Muscle of leg (tissue), 11 donors: ENCODE measurements around the gene LRP6. TPM values are rescaled to one million over a fixed set of nuclear protein-coding genes. Genes with fewer than 3 reads are reported as not detected.

ENCODE experiments used
- DNase-seq: peaks from one replicate; pipeline ENCODE4 v3.0.0; 2013
- H3K27ac ChIP-seq: one replicate; pipeline ENCODE4 v1.5.1; 2013; ENCODE audit warnings: mild to moderate bottlenecking, low read length, control low read depth
- H3K27me3 ChIP-seq: one replicate; pipeline ENCODE4 v1.6.1; 2013; ENCODE audit warnings: low read length; ENCODE audit not compliant: control insufficient read depth, insufficient read depth
- H3K36me3 ChIP-seq: one replicate; pipeline ENCODE4 v1.6.1; 2013; ENCODE audit warnings: low read length; ENCODE audit not compliant: control insufficient read depth, insufficient read depth
- H3K4me1 ChIP-seq: one replicate; pipeline ENCODE4 v1.6.1; 2013; ENCODE audit warnings: low read length; ENCODE audit not compliant: control insufficient read depth, insufficient read depth
- H3K4me3 ChIP-seq: one replicate; pipeline ENCODE4 v1.5.1; 2013; ENCODE audit warnings: low read length, control low read depth
- H3K9me3 ChIP-seq: replicated peaks from 2 replicates; pipeline ENCODE4 v1.6.1; 2013; ENCODE audit warnings: low read depth, low read length; ENCODE audit not compliant: control insufficient read depth
- WGBS: methylation state at CpG from one replicate; pipeline ENCODE4 v1.1.5; 2013; ENCODE audit warnings: missing lambda C conversion rate; ENCODE audit not compliant: insufficient coverage; 5-methylcytosine and 5-hydroxymethylcytosine counted together
- polyA plus RNA-seq, 8 donors: library from polyadenylated mRNA; unstranded; fragments of 120-200 nt; gene quantifications; one replicate each; pipeline versions ENCODE4 v1.2.1 to v1.2.3, GENCODE V29; 2013; ENCODE audit warnings: inconsistent platforms in 1 of 8, low replicate concordance in 1 of 8; ENCODE audit not compliant: insufficient read length in 8 of 8, insufficient read depth in 1 of 8
- total RNA-seq: library from RNA; stranded (reverse); fragments of 120-200 nt; gene quantifications from one replicate; pipeline ENCODE4 v1.2.4, GENCODE V29; 2013

Gene LRP6
- total and polyA plus RNA-seq, 9 donors, result 18.8 to 43.4 (median 35.7) TPM

GRCh38 chr12:12070674-12071656 is 195.9 kb downstream of the LRP6 start, which contains the start of gene BCL2L14:
BCL2L14 (plus strand) TSS chr12:12070939; CDS start chr12:12079306, 8,367 bp downstream.
- DNase-seq, result no peak
- no peaks in the 10 kb centered on the region for H3K36me3 ChIP-seq
- no peaks in the 10 kb centered on the region for H3K4me1 ChIP-seq
- H3K4me3 ChIP-seq, result no peak within 1 kb of the TSS
- no peaks in the 10 kb centered on the region for H3K9me3 ChIP-seq
- 76% methylated on average over 3 of the region's 12 CpGs for WGBS
- no peak within 1 kb of the TSS for H3K27ac ChIP-seq
- peaks cover 2% of the 10 kb centered on the region for H3K27me3 ChIP-seq

GRCh38 chr12:12069821-12070548 is 196.9 kb downstream of the LRP6 start:
- Histone ChIP-seq H3K27ac (no peak overlapping the region), H3K9me3 (no peaks in the 10 kb centered on the region), H3K4me3 (no peak overlapping the region), H3K36me3 (no peaks in the 10 kb centered on the region), H3K4me1 (no peaks in the 10 kb centered on the region), H3K27me3 (peaks cover 2% of the 10 kb centered on the region)
- DNase-seq, result no peak
- WGBS, result 80% methylated on average over 7 of the region's 14 CpGs

DNA sequence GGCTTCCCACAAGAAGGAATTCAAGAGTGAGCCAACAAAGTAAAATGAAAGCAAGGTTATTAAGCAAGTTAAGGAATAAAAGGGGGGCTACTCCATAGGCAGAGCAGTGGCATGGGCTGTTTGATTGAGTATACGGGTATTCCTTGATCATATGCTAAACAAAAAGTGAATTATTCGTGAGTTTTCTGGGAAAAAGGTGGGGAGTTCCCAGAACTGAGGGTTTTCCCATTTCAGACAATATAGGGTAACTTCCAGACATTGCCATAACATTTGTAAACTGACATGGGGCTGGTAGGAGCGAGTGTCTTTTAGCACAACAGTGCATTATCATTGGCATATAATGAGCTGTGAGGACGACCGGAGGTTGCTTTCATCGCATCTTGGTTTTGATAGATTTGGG is 198.1 kb downstream of the LRP6 start:
- no peak for DNase-seq
- Histone ChIP-seq H3K4me3 (no peak overlapping the region), H3K9me3 (no peaks in the 10 kb centered on the region), H3K27ac (no peak overlapping the region), H3K36me3 (no peaks in the 10 kb centered on the region), H3K4me1 (no peaks in the 10 kb centered on the region), H3K27me3 (peaks cover 2% of the 10 kb centered on the region)
- 87% methylated on average over 4 of the region's 6 CpGs for WGBS

Other genes starting within 250 kb of the LRP6 start
- not detected for gene BCL2L14, start 196.1 kb downstream of the LRP6 start, total RNA-seq
- gene BCL2L14, start 196.1 kb downstream of the LRP6 start, polyA plus RNA-seq, result under 1 TPM in 6 of 8 donors, not detected in 2; 0.15 to 0.83 (median 0.28) TPM
- 4.2 TPM for gene MANSC1, start 83.2 kb upstream of the LRP6 start, total RNA-seq
- 10 to 100 TPM in 5 of 8 donors, 1 to 10 TPM in 3; 8.0 to 13.9 (median 10.7) TPM for gene MANSC1, start 83.2 kb upstream of the LRP6 start, polyA plus RNA-seq
- gene BORCS5, start 90.0 kb upstream of the LRP6 start, total RNA-seq, result 9.2 TPM
- 1 to 10 TPM; 6.7 to 8.9 (median 7.3) TPM for gene BORCS5, start 90.0 kb upstream of the LRP6 start, polyA plus RNA-seq